Keratinocyte (primary cell): ENCODE measurements around the gene EEPD1.

ENCODE experiments used
- CTCF ChIP-seq, 3 experiments: IDR thresholded peaks in 1 of 3; conservative IDR thresholded peaks in 1 of 3; optimal IDR thresholded peaks in 1 of 3; 2 replicates in 2 of 3; 3 replicates in 1 of 3; pipeline versions ENCODE3 to v1.5.1; 2011; ENCODE audit warnings: low read length in 3 of 3, mild to moderate bottlenecking in 3 of 3, moderate library complexity in 2 of 3, control low read depth in 1 of 3, inconsistent platforms in 1 of 3; ENCODE audit not compliant: insufficient read depth in 2 of 3; ENCODE audit errors: extremely low read depth in 1 of 3
- EZH2 ChIP-seq: IDR thresholded peaks from one replicate; pipeline ENCODE4 v1.6.1; 2012; ENCODE audit warnings: inconsistent platforms, mild to moderate bottlenecking, low read length, moderate library complexity

GRCh38 chr7:36311539-36311938 is 158.5 kb downstream of the EEPD1 start:
- TF ChIP-seq CTCF (optimal IDR thresholded peaks at IDR 0.05 in 1 of 3, IDR thresholded peaks at IDR 0.05 in 1 of 3, conservative IDR thresholded peaks at IDR 0.05 in 1 of 3; ENCODE audit: extremely low read depth in 1 of 3, insufficient read depth in 2 of 3, low read length in 3 of 3) (no peak), EZH2 (no peak)
